Embryonic facial prominence (tissue), 1 donor: Measurements from ENCODE around the gene RFT1.
A peak's percentile ranks its signal among the peaks of the same experiment; 100 is the strongest.

Source experiments
- DNase-seq: peaks from one replicate; pipeline ENCODE4 v3.0.0-alpha.2; 2016; ENCODE audit errors: extremely low spot score

Gene RFT1

GRCh38 chr3:53130179-53131061 lies at the start of gene RFT1:
TSS of gene RFT1 (minus strand) at chr3:53130435. CDS start at chr3:53130400, 35 bp downstream.
- peak; percentile 94 for DNase-seq

- DNase-seq: no peak
Measured at GRCh38 chr3:53179580-53179979, 49.3 kb upstream of the RFT1 start.

DNA sequence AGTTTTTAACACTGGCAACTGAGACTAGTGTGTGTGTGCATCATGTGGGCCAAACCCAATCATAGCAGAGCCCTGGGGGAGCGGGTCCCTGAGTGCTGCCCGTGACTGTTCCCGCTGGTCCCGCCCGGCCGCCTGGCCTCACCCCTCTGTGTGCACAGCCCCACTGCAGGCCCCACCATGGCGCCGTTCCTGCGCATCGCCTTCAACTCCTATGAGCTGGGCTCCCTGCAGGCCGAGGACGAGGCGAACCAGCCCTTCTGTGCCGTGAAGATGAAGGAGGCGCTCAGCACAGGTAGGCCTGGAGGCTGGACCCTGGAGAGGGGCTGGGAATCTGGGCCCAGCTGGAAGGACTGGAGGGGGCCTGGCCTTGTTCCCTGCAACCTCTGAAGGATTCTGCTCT lies 48.0 kb upstream of the RFT1 start:
- DNase-seq: no peak

- DNase-seq: no peak
Measured at GRCh38 chr3:53175613-53176540, 45.6 kb upstream of the RFT1 start.

DNA sequence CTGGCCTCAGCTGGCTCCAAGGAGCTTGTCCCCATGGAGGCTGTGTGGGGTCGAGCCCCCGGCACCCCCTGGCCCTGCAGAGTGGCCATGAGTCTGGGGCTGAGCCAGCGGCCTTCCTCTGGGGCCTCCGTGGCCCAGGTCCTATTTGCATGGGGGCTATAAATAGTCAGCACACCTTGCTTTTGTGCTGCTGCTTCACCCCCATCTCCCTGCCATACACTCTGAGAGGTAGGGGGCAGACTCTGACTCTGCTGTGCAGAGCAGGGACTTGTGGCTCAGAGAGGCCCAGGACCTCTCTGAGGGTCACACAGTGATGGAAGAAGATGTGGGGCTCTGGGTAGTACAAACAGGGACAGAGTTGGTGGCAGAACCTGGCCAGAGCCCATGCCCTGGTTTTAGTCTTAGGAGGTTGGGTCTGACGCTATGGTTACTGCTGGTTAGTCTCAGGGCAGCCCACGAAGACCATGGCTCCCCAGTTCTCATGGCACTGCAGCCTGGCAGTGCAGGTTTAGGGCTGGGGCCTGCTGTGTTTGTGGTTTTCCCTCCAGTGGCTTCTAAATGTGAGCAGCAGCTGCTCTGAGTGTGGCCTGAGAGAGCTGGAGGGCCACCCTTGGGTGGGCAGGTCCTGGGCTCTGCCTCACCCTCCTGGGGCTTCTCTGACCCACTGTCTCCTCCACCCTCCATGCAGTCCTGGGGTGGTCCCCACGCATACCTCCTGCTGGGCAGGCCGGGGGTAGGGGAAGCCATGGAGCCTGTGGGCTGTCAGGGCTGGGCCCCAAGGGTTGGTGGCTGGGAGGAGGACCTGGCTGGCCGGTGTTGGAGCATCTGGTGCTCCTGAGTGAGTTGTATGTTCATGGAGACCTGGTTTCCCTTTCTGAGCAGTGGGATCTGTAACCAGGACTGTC lies 44.4 kb upstream of the RFT1 start:
- DNase-seq: no peak

- DNase-seq: no peak
Measured at GRCh38 chr3:53173107-53173506, 42.9 kb upstream of the RFT1 start.

GRCh38 chr3:53171827-53172505 lies 41.7 kb upstream of the RFT1 start:
- no peak for DNase-seq

GRCh38 chr3:53171064-53171418 lies 40.8 kb upstream of the RFT1 start:
- DNase-seq: no peak

DNA sequence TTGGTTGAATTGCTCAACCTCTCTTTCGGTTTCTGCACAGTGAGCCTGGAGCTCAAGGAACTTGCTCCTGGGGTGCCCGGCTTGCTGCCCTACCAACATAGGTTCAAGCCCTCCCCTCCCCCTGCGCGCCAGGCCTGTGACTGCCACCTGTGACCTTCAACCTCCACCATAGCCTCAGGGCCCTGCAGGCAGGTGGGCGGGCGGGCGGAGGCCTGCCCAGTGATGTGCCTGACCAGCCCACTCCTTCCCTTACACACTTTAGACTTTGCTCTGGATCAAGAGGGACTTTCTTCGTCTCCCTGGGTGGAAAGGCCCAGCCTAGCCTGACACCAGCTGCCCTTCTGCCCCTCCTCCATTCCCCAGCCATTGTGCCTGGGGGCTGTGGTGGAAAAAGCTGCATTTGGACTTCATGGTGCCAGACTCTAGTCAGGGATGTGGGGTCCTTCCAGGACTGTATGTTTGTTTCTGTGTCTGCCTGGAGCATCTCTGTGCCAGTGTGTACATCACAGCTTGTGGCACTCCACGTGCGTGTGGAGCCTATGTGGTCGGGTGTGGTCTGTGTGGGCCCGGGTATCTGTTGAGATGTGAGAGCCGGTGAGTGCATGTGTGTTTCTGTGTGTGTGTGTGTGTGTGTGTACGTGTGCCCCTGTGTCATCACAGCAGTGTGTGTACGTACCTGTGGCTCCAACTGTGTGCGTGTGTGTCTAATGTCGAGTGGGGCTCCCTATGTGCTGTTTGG lies 40.3 kb upstream of the RFT1 start:
- no peak for DNase-seq

GRCh38 chr3:53169832-53170324 lies 39.6 kb upstream of the RFT1 start:
- no peak for DNase-seq

DNA sequence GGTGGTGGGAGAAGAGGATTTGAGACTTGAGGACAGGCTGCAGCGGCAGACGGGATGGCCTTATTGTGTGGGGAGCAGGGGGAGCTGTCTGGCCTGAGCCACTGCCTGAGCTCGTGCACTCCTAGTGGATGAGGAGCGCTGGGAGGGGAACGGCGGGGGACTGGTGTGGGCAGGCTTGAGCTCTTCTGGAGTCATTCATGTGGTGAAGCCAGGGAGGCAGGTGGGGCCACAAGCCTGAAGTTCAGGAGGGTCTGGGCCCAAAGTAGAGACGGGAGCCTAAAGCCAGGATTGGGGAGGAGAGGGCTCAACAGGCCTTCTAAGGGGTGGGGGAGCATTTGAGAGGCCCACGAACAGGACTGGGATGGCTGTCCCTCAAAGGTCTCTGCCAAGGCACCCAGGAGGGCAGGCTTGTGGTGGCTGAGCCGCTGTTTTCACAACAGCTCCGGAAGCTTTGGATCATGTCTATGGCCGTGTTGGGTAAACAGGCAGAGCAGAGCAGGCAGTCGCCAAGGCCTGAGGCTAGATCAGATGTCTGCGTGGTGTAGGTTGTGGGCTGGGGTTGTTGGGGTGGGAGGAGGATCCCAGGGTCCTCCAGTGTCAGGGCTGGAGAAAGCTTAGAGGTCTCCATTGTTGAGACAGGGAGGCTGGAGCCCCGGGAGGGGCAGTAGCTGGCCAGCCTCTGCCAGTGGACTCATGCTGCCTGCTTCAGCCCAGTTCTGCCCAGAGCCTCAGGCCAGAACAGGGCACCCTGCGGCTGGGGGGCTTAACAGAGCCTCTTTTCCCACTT lies 39.0 kb upstream of the RFT1 start:
- DNase-seq: no peak

DNA sequence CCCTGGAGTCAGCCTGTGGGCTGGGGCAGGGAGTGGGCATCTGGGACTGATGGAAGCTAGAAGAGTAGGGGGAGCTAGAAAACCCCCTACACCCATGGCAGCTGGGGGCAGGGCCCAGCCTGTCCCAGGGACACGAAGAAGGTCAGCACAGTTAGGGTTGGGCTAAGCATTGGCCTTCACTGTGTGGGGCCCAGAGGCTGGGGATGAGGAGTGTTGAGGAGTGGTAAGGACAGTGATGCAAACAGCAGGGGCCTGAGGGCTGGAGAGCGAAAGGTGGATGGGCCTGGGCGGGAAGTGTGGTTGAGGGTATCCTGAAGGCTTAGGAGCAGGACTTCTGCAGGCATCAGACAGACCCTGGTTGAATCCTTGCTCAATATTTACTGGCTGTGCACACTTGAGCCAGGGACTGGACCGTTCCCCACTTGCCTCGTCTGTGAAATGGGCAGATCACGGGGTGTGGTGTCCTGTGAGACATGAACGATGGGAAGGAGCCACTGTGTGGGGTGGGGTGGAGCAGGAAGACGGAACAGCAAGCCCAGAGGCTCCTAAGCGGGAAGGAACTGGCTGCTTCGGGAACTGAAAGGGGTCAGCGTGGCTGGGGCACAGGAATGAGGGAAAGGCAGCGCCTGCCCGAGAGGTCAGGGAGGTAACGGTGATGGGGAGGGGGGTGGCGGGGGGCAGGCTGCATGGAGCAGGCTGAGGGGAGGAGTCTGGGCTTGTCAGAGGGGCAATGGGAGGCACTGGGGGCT lies 38.1 kb upstream of the RFT1 start:
- DNase-seq: no peak

- no peak for DNase-seq
Measured at GRCh38 chr3:53167418-53168174, 37.4 kb upstream of the RFT1 start.

- DNase-seq: no peak
Measured at GRCh38 chr3:53166781-53167291, 36.6 kb upstream of the RFT1 start.

DNA sequence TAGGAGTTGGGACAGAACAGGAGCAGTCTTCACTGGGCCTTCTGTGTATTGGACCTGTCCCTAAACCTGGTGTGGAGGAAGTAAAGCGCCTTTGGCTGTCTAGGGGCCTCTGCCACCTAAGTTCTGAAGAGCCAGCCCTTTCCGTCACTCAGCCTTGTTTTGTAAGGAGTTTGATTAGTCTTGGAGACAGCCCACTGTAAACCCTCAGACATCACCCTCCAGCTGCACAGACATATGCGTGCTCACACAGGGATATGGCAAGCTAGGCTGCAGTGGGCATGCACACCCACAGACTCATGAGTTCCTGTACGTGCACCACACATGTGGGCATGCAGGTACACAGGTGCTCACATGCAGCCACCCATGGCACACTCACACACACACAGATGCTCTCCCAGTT lies 36.0 kb upstream of the RFT1 start:
- DNase-seq: no peak

DNA sequence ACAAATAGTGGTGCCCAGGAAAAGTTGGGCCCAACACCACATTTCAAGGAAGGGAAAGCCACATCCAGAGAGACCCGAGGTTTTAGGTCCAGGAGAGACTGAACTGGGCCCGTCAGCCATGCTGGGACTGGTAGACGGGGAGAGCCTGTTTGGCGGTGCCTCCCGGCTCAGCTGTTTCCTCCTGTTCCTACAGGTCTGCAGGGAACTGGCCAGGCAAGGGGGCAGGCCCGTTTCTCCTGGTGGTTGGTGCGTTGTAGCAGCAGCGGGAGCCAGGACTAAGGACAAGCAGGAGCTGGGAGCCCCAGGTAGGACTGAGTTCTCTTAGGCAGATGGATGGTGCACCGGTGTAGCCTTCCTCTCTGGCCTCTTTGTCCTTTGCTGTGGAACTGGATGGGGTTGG lies 34.7 kb upstream of the RFT1 start:
- no peak for DNase-seq
